Activated CD4-positive, alpha-beta T cell treated with anti-CD3 and anti-CD28 coated beads, Interleukin-2, Interleukin-6, amounts not matched to agents 100 ng/mL and 50 ng/mL, durations not matched to agents 16 hours and 8 hours (primary cell): ENCODE results near the gene GUCY1A1.

Experiments
- DNase-seq: peaks from one replicate; pipeline ENCODE4 v3.0.0-alpha.2; 2020

The GUCY1A1 gene

GRCh38 chr4:155693015-155693663, 26.5 kb downstream of the GUCY1A1 start:
- no peak for DNase-seq

DNA sequence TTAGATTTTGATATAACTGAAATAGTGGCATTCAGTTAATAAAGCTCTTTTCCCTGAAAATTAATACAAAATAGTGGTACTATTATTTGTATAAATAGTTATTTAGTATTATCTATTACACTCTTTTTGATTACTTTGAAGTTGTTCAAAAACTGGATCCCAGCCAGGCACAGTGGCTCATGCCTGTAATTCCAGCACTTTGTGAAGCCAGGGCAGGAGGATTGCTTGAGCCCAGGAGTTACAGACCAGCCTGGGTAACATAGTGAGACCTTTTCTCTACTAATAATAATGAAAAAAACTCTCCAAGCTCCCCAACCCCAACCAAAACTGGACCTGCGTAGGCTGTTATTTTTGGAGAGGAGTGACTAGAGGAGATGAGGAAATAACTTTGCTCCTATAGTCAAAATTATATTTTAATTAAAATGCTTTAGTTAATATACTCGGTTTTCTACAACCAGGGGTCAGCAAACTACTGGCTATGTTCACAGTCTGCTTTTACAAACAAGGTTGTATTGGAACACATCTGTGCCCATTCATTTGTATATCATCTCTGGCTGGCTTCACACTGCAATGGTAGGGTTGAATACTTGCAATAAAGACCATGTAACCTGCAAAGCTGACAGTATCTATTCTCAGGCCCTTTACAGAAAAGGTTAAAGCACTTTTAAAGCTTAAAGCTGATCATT, 27.6 kb downstream of the GUCY1A1 start:
- DNase-seq: no peak

DNA sequence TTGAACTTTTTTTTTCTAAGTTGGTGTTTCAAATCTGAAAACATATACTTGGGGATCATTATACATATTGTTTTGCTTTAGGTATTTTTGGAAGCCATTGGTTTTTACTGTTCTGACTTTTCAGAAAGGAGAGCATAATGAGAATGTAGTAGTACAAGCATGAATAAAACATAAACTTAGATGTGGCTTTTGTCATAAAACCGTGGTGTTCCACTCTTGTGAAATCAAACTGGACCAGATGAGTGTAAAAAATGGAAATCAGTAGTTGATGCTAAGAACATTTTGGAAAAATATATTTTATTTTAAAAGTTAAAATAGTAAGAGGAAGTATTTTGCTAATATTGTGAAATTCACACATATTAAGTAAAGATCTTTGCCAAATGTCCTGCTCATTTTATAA, 29.6 kb downstream of the GUCY1A1 start:
- DNase-seq: no peak

GRCh38 chr4:155696726-155697125, 30.1 kb downstream of the GUCY1A1 start:
- DNase-seq: no peak

GRCh38 chr4:155701827-155702226, 35.2 kb downstream of the GUCY1A1 start:
- no peak for DNase-seq

DNA sequence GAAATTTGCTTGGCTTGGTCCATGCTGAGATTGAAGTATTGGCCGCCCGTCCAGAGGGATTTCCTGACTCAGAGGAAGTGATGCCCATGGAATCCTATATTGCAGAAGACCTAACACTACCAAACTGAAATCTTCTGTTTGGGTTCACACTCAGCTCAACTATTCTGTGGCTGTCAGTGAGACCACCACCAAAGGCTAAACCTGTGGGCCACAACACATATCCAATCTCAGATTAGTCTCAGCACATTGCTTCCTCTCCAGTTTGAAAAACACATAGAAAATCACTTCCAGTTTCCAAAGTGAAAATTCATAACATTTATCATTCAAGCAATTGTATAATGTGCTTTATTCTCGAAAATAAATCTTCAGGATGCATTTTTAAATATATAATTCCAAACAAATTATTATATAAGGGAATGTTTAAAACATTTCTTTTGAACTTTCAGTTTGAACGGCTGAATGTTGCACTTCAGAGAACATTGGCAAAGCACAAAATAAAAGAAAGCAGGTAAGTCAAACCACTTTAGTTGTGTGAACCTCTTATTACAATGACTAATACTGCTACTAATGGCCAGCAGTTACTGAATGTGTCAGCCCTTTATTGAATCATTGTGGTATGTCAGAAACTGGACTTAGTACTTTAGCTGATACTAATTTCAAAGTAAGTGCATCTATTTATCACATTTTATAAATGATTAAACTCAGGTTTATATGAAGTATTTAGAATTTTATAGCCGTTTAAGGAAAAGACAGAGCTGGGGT, 37.0 kb downstream of the GUCY1A1 start:
- DNase-seq: no peak

- DNase-seq: no peak
These were observed 38.3 kb downstream of the GUCY1A1 start for GRCh38 chr4:155704841-155705404.

DNA sequence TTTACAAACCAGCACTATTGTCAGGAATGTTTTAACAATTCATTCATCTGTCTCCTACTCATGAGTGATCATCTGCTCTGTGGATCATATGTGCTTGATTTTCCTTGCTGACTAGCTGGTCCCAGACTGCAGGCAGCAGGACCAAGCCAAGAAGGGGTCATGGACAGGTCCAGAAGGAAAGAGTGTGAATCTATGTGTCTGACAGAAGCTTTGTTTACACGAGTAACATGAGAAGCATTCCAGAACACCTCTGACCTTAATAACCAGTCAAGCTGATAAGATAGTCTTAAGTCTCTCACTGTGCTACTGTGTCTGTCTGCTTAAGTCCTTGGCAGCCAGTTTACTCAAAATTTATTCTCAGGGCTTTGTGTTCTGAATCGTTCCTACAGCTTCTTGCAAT, 39.0 kb downstream of the GUCY1A1 start:
- no peak for DNase-seq

DNA sequence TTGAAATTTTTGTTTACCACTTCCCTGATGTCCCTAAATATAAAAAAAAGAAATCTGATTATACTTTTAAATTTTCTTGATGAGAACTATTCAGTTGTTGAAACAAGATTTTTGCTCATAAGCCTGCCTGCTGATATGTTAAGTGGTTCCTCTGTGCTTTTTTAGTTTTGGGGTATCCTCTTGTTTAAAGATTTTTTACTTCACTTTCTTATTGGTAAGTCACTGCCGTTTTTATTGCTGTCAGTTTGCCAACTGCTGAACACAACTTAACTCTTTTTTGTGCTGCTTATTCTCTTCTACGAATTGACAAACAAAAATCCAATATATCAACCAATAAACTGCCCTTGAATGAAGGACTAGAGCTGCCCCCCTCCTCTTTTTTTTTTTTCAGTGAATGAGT, 39.5 kb downstream of the GUCY1A1 start:
- DNase-seq: no peak

- DNase-seq: no peak
These were observed 40.6 kb downstream of the GUCY1A1 start for GRCh38 chr4:155707251-155707650.

GRCh38 chr4:155708782-155709181, 42.1 kb downstream of the GUCY1A1 start:
- DNase-seq: no peak

- DNase-seq: no peak
These were observed 43.3 kb downstream of the GUCY1A1 start for GRCh38 chr4:155709918-155710317.

DNA sequence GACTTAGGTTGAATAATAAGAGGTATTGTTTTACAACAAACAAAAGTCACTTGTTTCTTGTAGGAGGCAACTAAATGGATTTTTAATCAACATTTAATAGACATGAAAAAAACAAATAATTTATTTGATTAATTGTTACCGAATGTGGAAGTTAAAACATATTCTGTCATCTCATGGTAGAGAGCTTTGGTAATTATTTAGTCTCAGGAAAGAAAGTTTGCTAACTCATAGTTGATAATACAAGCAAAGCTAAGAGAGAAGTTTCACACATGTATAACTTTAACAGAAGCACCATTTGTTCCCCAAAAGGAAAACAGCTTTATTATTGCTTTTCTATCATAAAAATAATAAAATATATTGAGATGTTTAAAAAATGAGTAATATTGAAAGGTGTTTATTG, 44.9 kb downstream of the GUCY1A1 start:
- no peak for DNase-seq

DNA sequence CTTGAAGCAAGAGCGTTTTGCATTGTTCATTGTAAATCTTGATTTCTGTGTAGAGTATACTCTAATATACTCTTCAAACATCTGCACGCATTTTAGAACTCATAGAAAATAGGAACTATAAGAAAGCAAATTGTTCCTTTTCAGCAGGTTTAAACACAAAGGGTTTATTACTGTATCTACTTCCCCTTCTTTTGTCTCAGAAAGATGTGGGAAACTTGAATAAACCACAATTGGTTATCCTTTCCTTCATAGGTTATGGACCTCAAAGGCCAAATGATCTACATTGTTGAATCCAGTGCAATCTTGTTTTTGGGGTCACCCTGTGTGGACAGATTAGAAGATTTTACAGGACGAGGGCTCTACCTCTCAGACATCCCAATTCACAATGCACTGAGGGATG, 46.2 kb downstream of the GUCY1A1 start:
- DNase-seq: no peak

DNA sequence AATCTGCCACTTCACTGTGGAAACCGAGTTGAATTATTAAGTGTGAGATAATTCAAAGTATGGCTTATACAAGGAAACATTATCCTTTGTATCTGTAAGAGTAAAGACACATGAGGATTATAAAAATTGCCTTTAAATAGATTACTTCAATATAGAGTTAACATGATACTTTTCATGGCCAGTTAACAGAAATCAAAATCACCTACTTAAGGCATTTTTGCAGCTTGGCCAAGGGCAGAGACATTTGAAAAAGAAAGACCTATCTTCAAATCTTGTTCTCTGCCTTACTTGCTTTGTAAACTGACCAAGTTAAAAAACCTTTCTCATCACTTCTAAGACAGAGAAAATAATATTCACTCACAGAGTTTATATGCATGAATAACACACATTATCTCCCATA, 47.3 kb downstream of the GUCY1A1 start:
- no peak for DNase-seq

DNA sequence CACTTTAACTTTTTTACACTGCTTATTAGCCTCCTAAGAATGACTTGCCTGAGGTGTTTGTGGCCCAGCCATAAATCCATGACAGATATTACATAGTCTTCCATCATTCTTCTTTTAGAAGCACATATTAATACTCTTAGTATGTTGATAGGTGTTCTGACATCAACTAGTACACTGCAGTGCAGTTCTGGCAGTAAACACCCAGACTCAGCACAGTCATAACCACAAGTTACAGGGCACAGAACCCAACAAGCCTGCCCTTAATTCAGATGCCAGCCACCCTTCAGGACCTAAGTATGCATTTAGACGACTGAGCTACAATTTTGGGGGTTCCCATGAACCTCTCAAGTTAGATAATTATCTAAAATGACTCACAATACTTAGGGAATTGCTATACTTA, 55.7 kb downstream of the GUCY1A1 start:
- no peak for DNase-seq

DNA sequence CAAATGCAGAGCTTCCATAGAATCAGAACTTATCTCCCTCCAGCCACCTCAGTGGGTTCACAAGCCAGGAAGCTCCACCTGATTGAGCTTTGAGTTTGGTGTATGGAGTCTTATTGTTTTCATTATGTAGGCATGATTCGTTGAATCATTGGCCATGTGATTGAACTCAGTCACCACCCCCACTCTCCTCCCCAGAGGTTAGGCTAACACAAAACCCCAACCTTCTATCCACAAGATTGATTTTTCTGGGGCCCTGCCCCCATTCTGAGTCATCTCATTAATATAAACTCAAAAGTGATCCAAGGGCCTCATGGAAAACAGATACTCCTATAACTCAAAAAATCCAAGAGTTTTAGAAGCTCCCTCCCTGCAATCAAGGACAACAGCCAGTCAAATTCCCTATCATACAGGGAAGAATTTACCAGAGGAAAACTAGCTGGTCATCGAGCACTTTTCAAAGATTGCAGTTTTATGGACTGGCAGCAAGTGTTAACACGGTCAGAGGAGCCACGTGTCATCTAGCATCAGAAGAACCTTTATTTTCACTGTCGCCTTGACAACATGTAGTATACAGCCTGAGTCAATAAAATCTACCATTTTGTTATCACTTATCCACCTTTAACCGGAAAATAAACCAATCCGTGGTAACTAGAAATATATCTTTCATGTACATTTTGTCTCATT, 56.3 kb downstream of the GUCY1A1 start:
- no peak for DNase-seq

DNA sequence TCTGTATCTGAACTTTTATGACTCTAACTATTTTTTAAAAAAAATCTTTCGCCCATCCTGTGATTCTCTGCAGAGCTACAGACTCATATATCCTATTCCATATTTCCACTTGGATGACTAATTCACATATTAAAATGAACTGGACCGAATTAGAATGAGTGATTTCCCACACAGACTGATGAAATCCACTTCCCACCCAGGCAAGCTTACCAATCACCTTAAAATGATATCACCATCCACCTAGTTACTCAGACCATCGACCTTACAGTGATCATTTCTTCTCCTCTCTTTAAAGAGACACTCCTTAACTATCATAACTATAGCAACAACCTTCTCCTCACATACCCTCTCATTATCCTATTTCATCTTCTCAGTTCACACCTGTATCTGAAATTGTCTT, 58.1 kb downstream of the GUCY1A1 start:
- no peak for DNase-seq

DNA sequence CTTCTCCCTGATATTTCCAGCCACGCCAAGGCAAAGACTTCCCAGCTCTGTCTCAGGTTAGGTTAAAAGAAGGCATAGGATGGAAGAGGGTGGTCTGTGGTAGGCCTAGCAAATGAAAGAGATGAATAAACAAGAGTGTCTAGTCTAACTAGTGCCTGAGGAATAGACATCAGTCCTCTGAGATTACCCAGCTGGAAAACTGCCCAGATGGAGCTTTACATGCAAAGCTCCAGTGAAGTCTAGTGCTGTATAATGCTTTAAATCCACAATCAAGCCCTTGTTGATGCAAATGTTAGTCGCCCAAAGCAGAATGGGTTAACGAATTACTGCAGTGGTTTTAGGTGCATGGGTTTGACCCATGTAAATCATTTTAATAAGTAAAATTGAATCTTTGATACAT, 67.4 kb downstream of the GUCY1A1 start:
- DNase-seq: no peak

DNA sequence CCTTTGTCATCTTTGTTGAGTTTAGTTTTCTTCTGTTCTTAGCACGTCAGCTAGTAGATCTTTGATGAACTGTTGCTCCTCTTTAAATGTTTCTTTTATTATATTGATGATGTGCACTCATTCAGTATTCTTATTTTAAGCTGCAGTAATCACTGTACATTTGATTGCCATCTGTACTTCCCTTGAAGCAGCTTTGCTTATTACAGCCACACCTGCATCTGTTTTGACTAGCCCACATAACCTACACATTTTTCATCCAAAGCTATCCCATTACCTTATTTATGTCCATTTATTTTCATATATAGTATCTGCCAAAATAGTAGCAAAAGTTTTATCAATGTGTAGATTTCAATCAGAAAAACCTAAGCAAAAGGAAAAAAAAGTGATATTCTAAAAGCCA, 68.3 kb downstream of the GUCY1A1 start:
- DNase-seq: no peak

GRCh38 chr4:155735496-155735895, 68.8 kb downstream of the GUCY1A1 start:
- no peak for DNase-seq

- DNase-seq: no peak
These were observed 71.9 kb downstream of the GUCY1A1 start for GRCh38 chr4:155738548-155738947.

DNA sequence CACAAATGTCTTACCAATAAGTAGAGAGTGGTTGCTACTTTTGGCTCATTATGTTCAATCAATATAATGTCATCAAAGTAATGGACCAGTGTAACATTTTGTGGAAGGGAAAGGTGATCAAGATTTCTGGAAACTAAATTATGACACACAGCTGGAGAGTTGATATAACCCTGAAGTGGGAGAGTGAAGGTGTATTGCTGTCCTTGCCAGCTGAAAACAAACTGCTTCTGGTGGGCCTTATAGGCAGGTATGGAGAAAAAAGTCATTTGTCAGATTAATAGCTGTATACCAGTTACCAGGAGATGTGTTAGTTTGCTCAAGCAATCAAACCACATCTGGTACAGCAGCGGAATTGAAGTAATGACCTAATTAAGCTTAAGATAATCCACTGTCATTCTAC, 74.9 kb downstream of the GUCY1A1 start:
- no peak for DNase-seq
